COLO668 (cell line): ENCODE results near the gene HBS1L.

Experiments used
- DNase-seq: peaks from one replicate; lab custom pipeline; 2025; ENCODE audit not compliant: unreplicated experiment; lab: John Stamatoyannopoulos, UW

HBS1L gene

GRCh38 chr6:135037541-135037940, 17.1 kb downstream of the HBS1L start:
- no peak for DNase-seq

DNA sequence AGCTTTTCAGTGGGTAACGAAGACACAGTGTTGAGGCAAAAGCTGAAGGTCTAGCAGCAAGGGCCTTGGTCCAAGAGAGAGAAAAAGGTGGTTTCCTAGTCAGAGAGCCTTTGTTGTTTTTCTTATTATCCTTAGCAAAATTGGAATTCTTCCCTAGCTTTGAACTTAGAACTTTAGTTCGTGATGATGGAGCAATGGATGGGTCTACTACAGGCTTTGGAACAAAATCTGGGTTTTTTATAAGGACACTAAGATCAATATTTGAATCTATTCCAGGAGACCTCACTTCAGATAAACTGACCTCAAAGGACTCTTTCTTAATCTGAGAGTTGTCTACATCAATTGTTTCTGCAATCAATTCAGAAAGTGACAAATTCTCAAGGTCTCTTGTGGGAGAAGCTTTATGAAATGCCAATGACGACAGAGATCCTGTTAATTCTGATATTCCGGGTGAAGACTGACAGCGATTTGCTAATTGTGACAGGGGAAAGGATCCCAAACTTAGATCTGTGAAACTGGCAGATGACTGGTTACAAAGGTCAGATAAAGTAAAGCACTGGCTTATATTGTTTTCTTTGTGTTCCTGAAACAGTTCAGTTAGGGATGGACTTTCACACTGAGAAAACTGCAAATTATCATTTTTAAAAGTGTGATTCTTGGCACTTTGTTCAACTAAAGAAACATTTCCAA, 17.7 kb downstream of the HBS1L start:
- DNase-seq = no peak

GRCh38 chr6:135033238-135033637, 21.4 kb downstream of the HBS1L start:
- no peak for DNase-seq

DNA sequence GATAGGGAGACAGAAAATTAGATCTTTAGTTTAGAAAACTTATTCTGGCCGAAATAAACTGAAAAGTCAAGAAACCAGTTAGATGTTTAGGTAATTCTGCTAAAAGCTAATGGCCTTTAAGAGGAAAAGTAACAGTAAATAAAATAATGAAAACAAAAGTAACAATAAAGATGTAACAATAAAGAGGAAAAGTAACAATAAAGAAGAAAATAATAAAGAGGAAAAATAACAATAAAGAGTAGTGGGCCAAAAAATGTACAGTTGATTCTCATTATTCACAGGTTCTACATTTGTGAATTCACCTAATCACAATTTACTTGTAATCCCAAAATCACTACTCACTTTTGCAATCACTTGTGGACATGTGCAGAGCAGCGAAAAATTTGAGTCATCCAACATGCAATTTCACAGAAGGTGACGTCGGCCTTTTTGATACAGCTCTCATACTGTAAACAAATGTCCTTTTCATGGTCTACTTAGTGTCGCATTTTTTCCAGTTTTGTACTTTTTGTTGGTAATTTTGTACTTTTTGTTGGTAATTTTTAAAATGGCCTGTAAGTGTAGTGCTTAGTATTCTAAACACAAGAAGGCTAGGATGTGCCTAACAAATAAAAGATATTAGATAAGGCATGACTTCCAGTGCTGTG, 24.0 kb downstream of the HBS1L start:
- DNase-seq = no peak

- no peak for DNase-seq
Observed at GRCh38 chr6:135030056-135030473, 24.6 kb downstream of the HBS1L start.

DNA sequence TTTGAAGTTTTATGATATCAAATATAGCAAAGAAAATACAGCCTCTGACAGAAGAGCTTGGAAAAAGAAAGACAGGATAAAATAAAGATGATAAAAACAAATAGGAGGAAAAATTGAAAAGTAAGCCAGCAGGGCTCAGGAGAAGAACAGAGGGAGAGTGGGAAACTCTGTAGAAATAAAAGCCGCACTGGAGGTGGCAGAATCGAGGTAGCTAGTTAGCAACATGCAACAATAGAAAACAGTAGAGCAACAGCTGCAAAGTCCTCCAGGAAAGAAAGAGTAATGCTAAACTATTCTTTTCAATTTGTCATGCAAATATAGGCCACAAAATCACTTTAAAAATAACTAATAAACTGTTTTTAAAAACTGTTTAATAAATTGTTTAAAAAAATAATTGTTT, 28.8 kb downstream of the HBS1L start:
- no peak for DNase-seq

- no peak for DNase-seq
Observed at GRCh38 chr6:135025175-135025574, 29.4 kb downstream of the HBS1L start.

DNA sequence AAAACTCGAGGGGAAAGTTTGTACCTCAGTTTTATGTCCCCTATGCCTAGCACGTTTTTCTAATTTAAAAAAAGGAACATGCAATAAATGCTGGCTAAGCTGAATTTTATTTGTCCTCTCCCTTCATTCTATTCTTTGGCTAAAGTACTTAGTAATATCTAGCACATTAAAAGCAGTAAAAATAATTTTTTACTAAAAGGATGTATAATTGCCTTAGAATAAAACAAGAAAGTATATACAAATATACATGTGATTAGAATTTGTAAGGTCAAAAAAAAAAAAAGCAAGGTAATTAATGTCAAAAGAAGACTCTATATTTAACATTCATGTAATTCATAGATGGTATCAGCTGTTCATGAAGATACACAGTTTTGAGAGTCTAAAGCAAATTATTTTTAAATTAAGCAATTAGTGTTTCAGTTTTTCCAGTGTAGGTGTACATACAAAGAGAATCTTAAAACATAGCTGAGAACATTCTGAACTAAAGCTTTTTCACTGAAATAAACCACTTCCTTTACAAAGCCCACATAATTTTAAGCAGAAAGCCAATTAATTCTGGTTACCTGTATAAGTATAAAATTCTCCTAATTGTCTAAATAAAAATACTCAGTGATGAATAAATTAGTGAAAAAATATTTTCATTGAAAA, 32.4 kb downstream of the HBS1L start:
- DNase-seq = no peak

- no peak for DNase-seq
Observed at GRCh38 chr6:135021310-135022049, 33.1 kb downstream of the HBS1L start.

GRCh38 chr6:135018941-135019340, 35.7 kb downstream of the HBS1L start:
- no peak for DNase-seq

DNA sequence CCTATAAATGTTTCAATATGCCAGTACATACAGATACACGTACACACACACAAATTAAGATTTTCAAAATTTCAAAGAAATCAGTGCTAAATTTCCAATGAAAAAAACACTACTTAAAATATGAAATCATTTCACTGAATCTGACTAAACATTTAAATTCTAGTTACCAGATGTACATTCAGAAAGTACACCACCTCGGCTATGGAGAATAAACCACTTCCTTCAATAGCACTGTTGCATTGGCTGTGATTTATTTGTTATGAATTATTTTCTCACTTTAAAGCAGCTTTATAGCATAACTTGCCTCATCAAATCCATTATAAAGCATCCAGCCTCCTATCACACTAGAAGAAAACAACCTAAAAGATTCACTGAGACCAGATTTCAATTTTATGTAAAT, 36.6 kb downstream of the HBS1L start:
- no peak for DNase-seq

DNA sequence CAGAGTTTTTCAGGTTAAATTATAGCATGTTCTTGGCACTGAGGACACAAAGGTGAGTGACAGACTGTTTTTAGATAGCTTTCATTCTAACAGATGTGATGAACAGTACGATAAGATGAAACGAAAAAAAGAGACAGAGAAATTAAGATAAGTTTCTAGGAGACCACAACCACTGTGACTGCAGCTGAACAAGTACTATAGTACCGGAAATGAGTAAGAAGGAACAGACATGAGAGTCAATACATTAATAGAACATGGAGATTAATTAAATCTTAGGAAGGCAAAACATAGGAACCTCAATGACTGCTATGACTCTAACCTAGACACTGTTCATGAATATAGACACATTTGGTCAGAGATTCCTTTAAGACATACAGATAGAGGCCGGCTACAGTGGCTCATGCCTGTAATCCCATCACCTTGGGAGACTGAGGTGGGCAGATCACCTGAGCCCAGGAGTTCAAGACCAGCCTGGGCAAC, 40.2 kb downstream of the HBS1L start:
- DNase-seq = no peak

DNA sequence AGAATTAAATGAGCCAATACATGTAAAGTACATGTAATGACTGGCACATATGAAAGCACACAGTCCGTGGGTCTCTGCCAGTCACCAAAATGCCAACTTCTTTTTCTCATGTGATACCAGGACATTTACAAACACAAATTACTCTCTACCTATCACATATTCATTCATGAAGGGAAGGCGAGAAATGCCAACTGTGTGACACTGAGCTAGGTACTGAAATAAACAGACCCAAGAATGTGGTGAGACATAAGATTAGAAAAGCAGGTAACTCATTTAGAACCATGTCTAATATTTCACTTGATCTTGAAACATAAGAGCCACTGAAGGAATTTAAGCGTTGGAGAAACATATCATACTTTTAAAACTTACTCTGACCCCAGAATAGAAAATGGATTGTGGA, 41.4 kb downstream of the HBS1L start:
- no peak for DNase-seq

DNA sequence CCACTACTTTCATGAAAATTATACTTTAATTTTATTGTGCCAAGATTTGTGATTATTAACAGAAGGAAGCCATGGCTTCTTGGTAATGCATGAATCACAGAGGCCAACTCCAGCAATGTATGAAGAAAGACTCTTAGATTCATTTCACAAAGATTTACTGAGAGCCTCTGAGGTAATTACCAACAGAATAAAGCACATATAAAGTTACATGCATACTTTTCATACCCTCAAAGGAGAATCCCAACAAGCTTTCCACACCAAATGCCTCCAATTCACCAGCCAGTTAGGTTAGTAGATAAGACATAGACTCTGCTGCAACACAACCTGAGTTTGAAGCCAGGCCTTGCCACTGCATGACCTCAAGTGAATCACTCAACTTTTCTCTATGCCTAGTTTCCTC, 41.9 kb downstream of the HBS1L start:
- DNase-seq = no peak

GRCh38 chr6:135012349-135012748, 42.3 kb downstream of the HBS1L start:
- DNase-seq = no peak

- DNase-seq = no peak
Observed at GRCh38 chr6:135008941-135009290, 45.7 kb downstream of the HBS1L start.

DNA sequence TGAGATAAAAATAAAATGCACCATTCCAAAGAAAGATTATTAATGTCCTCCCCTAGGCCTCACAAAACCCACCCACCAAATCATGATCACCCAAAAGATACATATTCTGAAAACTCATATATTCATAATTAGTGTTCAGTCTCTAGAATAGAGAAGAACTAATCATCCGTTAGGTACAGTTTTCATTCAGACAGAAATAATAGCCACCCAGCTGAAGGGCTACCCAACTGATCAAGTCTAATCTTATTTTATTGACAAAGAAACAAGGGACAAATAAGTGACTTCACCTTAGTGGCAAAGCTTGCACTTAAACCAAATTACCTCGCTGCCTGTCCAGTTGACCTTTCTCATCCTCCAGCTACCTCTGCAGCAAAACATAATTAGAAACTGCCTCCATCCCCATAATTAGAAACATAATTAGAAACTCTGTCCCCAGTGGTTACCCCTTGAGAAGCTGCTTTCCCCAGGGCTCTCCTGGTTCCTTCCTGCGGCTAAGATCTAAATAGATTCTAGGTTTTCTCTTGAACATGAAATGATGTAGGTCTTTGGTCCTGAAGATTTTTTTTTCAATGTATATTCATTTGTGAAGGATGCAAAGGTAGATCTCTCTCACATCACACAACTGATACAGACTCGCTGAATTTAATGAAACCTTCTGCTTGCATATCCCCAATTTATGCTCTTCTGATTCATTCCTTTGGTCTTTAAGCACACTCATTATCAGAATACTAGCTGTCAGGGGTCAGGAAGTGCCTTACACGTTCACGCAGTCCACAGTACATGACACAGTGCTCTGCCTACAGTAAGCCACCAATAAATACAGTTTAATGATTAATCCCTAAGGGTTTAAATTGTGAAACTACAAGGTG, 46.3 kb downstream of the HBS1L start:
- no peak for DNase-seq

DNA sequence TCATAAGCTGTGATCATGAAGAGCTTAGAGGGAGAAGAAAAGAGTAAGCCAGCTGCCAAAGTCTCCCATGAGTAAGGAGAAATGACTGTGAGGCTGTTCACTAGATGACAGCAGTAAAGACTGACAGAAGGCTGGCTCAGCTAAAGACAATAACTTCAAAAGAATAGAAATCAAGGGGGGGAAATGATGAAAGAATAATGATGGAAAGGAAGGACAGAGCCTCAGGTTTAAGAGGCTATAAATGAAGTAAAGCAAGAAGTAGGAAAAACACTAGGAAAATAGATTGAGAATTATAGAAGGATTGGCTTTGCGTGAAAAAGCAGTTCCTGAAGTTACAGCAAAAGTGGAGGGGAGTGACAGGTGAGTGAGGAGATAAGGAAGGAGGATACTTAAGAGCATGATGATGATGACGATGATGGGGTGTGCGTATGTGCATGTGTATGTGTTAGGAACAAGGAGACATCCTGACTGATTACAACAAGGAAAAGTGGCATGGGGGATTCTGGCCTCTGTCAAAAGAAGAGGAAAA, 48.2 kb downstream of the HBS1L start:
- DNase-seq = no peak

DNA sequence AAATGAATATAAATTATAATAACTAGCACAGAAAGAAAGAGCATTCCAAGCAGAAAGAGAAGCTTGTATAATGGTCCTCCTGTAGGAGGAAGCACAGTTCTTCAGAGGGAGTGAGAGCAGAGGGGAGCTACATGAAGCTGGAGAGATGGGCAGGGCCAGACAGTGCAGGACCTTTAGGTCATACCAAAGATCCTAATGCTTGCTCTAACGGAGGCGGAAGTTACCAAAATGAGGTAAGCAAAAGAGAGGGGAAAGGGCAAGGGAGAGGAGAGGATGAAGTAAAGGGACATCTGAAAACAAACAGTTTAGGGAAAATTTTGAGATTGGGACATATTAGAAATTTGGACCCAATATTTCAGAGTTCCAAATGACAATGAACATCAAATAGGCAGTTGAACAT, 50.2 kb downstream of the HBS1L start:
- no peak for DNase-seq

DNA sequence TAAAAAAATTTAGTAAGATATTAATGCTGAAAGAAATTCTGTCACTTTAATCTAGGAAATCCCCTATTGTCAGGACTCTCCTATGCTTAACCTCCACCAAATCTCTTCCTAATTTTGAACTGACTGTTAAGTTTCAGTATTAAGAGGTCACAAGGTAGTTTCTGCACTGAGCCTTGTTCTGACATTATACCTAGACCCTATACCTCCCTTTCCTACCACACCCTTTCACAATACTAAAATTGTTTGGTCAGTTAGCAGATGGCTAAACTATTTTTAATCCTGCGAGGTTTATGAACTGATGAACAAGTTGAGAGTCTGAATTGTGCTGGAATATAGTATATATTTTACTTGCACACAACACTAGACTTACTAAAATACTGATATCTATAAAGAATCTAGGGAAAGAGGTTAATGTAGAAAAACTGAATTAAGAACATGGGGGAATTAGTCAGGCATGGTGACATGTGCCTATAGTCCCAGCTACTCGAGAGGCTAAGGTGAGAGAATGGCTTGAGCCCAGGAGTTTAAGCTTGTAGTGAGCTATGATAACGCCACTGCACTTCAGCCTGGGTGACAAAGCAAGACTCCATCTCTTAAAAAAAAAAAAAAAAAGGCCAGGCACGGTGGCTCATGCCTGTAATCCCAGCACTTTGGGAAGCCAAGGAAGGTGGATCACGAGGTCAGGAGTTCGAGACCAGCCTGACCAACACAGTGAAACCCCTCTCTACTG, 51.5 kb downstream of the HBS1L start:
- no peak for DNase-seq
